ENCODE results near the gene CNTN2.

CNTN2 gene

DNA sequence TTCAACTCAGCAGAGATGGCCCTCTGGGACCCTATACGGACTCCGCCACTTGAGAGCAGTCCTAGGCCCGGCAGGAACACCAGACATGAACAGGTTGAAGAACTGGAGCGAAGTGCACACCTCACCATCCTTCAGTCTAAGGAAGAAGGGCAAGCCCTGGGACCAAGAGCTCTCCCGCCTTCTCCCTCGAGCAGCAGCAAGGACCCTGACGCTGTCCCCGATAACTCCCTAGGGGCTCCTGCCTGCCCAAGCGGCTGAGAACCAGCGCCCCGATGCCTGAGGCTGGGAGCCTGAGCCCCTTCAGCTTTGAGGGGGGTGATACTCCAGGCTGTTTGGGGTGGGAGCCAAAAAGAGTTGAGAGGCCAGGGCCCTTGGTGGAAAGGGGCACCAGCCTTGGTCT is 31.1 kb downstream of the CNTN2 start:
- DNase-seq (ENCODE audit: low spot score) = no peak

GRCh38 chr1:205074513-205074912 is 31.5 kb downstream of the CNTN2 start:
- peak; percentile 19 for DNase-seq (ENCODE audit: low spot score)

- DNase-seq (ENCODE audit: low spot score) = no peak
These were observed 32.7 kb downstream of the CNTN2 start for GRCh38 chr1:205075642-205076155.

DNA sequence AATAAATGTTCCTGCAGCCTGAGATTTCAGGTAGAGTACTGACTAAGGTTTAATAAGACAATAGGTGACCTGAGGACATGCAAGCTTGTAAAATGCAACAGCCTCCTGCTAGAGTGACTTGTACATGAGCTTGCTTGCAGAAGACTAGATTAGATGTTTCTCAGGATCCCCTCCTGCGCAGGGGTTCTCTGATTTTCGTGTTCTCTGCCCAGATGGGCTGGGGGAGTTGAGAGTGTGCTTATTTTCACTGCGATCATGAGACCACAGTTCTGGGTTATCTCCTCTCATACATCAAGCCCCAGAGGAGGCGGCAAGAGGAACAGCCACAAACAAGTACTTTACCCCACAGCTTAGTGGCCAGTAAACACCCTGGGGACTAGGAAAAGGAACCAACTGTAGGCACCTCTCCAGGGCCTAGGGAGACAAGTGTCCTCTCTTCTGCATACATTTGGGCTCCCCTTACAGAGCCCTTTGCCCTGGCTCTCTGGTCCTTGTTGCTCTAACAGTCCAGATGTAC is 33.3 kb downstream of the CNTN2 start:
- DNase-seq (ENCODE audit: low spot score) = peak; percentile 2

- peak; percentile 9 for DNase-seq (ENCODE audit: low spot score)
These were observed 34.3 kb downstream of the CNTN2 start for GRCh38 chr1:205077158-205077933.

DNA sequence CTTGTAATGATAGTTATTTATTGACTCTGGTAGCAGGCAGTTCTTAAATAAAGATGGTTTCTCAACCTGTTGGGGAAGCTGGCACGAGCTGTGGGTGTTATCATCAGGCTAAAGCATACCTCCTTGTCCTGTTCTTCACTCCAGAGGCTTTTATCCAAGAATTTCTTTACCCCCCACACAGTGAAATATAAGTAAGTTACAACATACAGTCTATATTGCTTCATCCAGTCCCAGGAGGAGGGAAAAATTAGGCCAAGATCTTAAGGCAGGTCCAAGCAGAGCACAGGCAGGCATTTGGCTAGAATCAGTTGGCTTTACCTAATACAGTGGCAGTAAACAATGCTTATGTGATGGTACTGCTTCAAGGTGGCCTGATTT is 34.9 kb downstream of the CNTN2 start:
- DNase-seq (ENCODE audit: low spot score) = no peak

DNA sequence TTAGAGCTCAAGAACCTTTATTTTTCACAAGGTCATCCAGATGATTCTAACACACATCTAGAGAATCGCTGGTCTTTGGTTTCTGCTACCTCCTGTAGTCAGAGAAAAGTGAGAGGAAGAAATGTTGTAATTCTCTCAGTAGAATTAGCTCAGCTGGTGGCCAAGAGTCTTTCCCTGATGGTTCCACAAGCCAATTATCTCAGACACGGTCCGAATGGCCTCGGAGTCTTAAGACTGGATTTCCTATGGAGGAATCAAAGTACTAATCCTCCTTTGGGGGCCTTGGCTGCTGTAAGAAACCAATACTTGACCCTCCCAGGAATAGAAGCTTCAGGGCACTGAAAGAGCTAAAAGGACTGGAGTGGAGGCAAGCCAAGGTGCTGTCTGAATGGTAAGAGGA is 39.4 kb downstream of the CNTN2 start:
- DNase-seq (ENCODE audit: low spot score) = no peak

DNA sequence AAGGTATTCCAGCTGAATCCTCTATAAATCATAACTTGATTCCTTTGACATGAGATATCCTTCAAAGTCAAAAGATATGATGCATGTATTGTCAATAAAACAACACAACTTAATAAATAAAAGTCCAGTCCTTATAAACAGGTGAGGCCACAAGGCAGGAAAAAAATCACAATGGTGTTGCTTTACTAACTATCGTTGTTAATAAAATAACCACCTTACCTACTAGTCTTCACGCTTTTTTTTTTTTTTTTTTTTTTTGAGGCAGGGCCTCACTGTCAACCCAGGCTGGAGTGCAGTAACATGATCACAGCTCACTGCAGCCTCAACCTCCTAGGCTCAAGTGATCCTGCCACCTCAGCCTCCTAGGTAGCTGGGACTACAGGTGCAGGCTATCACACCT is 41.3 kb downstream of the CNTN2 start, which contains the start of gene TMEM81:
Gene TMEM81 (minus strand): TSS at position 101 of the 400 bp plus-strand sequence. CDS start 140 bp downstream, outside the sequence.
- no peak for DNase-seq (ENCODE audit: low spot score)

GRCh38 chr1:205088341-205088740 is 45.3 kb downstream of the CNTN2 start:
- no peak for DNase-seq (ENCODE audit: low spot score)

DNA sequence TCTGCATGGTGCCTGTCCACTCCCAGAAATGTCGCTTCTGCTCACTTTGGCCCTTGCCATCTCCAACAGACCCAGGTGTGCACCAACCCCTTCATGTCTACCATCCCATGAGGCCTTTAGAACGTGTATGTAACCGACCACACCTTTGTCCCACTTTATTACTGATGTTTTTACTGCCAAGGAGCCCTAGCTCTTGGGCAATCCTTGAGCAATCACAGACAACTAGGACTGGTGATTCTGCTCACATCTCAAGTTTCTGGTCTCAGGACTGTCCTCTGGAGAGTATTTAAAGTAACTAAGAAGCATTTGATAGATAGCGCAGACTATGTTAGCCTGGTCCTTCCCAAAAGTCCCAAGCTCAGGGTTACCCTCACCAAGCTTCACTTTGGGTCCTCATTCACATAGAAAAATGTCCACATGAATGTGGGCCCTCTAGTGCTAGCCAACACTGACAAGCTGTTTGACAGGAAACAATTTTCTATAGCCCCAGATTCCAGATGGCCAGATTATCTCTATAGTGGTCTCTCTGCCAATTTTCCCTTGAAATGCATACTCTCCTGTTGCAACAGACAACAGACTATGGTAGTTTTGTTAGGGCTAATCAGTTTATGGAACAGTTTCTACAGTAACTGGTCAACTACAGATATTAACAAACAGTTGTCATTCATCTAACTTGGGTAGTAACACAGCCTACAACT is 48.2 kb downstream of the CNTN2 start:
- no peak for DNase-seq (ENCODE audit: low spot score)

GRCh38 chr1:205095422-205095821 is 52.4 kb downstream of the CNTN2 start:
- no peak for DNase-seq (ENCODE audit: low spot score)

DNA sequence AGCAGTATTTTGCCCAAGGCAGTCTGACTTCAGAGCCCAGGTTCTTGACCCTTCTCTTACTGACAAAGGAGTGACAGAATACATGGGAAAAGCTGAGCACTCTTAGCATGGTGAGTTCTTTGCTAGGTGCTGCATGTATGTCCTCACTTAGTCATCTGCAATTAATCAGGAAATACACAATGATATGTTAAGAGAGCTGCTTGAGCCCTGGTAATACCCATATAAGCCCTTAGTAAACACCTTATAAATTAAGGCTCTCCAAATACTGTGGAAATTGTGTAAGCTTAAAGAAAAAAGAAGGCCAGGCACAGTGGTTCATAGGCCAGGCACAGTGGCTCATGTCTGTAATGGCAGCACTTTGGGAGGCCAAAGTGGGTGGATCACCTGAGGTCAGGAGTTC is 55.2 kb downstream of the CNTN2 start:
- no peak for DNase-seq (ENCODE audit: low spot score)

GRCh38 chr1:205102404-205102803 is 59.4 kb downstream of the CNTN2 start:
- DNase-seq (ENCODE audit: low spot score) = no peak

DNA sequence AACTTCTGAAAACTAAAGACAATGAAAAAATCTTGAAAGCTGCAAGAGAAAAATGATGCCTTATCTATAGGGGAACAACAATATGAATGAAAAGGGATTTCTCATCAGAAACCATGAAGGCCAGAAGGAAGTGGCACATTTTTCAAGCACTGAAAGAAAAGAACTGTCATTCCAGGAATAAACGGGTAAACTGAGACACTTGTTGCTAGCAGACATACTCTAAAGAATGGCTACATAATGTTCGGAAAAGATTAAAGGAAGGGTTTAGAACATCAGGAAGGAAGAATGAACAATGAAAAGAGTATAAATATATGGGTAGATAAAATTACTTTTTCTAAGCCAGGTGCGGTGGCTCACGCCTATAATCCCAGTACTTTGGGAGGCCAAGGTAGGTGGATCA is 64.3 kb downstream of the CNTN2 start:
- DNase-seq (ENCODE audit: low spot score) = no peak

- DNase-seq (ENCODE audit: low spot score) = no peak
These were observed 65.5 kb downstream of the CNTN2 start for GRCh38 chr1:205108464-205108863.

DNA sequence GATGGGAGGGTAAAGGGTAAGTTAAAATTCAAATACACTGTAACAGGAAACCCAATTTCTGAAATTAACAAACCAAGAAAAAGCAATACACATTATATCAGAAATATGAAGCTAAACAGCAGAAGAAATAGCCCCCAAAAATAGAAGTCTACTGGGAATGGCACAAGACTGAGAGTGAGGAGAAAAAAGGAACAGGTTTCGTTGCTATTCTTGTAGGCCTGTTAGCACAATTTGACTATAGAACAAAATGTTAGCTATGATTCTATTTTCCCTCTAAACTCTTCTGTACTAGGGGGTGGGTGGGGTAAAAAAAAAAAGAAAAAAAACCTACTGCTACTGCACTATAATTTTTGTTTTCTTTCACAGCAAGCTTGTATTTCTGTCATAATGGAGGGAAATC is 66.3 kb downstream of the CNTN2 start:
- DNase-seq (ENCODE audit: low spot score) = no peak

DNA sequence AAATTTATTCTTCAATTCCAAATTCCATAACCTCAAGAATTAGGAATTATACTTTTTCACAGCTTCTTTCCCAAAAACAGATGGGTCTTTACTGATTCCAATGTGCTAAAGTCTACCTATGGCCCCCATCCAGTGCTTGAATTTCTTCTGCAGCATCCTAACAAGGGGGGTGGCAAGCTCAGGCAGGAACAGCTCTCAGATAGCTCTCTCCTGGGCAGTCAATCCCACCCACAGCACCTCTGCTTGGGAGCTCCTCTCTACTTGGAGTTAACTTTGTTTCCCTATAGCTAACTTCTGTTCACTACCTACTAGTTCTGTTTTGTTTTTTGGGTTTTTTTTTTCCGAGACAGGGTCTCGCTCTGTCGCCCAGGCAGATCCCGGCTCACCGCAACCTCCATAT is 66.7 kb downstream of the CNTN2 start:
- DNase-seq (ENCODE audit: low spot score) = no peak

- no peak for DNase-seq (ENCODE audit: low spot score)
These were observed 68.3 kb downstream of the CNTN2 start for GRCh38 chr1:205111354-205111753.

GRCh38 chr1:205118752-205119151 is 75.7 kb downstream of the CNTN2 start:
- no peak for DNase-seq (ENCODE audit: low spot score)

- peak; percentile 87 for DNase-seq (ENCODE audit: low spot score)
These were observed 78.9 kb downstream of the CNTN2 start, which contains the start of gene RBBP5 for GRCh38 chr1:205121660-205122488. TSS of gene RBBP5 (minus strand) at chr1:205121978. CDS start at chr1:205121873, 105 bp downstream.

DNA sequence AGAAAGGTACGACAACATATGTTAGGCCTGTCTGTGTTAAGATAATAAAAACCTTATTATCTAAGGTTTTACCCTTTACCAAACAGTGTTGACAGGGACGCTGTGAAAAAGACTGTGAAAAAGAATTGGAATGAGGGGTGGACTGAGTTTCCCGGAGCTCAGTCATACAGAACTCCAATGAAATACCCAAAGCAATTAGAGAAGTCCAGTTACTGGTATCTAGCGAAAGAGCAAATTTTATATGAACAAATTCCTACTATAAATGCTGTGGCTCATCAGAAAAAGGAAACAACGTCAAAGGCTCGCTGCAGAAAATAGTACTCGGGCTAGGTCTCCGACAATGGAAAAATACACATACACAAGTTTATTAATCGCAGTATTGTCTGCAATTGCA is 79.5 kb downstream of the CNTN2 start:
- DNase-seq (ENCODE audit: low spot score) = no peak

DNA sequence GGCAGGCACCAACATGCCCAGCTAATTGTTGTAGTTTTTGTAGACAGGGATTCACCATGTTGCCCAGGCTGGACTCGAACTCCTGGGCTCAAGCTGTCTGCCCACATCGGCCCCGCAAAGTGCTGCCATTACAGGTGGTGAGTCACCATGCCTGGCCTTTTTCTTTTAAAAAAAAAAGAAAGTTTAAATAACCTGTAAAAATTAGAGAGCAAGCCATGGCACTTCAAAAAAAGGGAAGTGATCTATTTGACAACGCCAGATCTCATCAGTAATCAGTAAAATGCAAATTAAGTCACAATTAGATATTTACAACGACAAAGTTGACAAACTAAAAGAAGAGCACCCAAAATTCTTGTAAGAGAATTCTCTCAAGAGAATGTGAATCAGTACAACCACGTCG is 81.7 kb downstream of the CNTN2 start:
- DNase-seq (ENCODE audit: low spot score) = no peak
